Activated CD8-positive, alpha-beta memory T cell treated with anti-CD3 and anti-CD28 coated beads for 36 hours (primary cell): ENCODE results near the gene ZNF789. TPM values are rescaled to one million over a fixed set of nuclear protein-coding genes. Genes with fewer than 3 reads are reported as not detected.
"Not testable (repeated sequence)": the region's sequence is repeated elsewhere in the genome, so short reads cannot be mapped to it uniquely, and the experiment has no call there.

Source experiments
- CTCF ChIA-PET: fragments of 350-600 bp; sonication (Branson Sonifier 250); formaldehyde crosslinking; loops from one replicate; lab custom pipeline; 2021; ENCODE audit warnings: antibody characterized with exemption; lab: Charles Lee
- POLR2A ChIA-PET: fragments of 350-600 bp; sonication (Branson Sonifier 250); formaldehyde crosslinking; loops from one replicate; lab custom pipeline; 2021; ENCODE audit warnings: antibody characterized with exemption; lab: Charles Lee
- total RNA-seq, 2 experiments: library from RNA; stranded (reverse); gene quantifications; one replicate each; pipeline ENCODE4 v1.2.3, GENCODE V29; 2021

ZNF789 gene
- 10 to 100 TPM; 13.1 to 14.4 TPM for total RNA-seq

GRCh38 chr7:99472561-99473314 lies at the start of gene ZNF789:
Gene ZNF789, plus strand, starts transcription at chr7:99472890. Its CDS starts 3,567 bp downstream, at chr7:99476457.
- CTCF ChIA-PET: interaction anchor here (0.8 kb wide), 1 partner anchor 22 kb away, joined by 3 read pairs; no protein-coding TSS in a partner anchor
- POLR2A ChIA-PET: interaction anchor here (0.7 to 1.3 kb wide), 4 partner anchors 13 to 86 kb away, joined by 3 to 5 read pairs (median 3); partner anchors contain the start of genes CPSF4, PTCD1, ZNF394 and ZNF655

GRCh38 chr7:99424932-99425730 lies 47.6 kb upstream of the ZNF789 start:
- POLR2A ChIA-PET: no interaction called here
- CTCF ChIA-PET: interaction anchor here (0.8 kb wide), 1 partner anchor 13 kb away, joined by 3 read pairs; no protein-coding TSS in a partner anchor

- ChIA-PET POLR2A (interaction anchor here (0.9 kb wide), 1 partner anchor 8 kb away, joined by 3 read pairs; no protein-coding TSS in a partner anchor), CTCF (no interaction called here)
These were observed 43.6 kb upstream of the ZNF789 start for GRCh38 chr7:99428972-99429566.

- POLR2A ChIA-PET: interaction anchor here (0.9 kb wide), 1 partner anchor 8 kb away, joined by 3 read pairs; no protein-coding TSS in a partner anchor
- CTCF ChIA-PET: no interaction called here
These were observed 42.9 kb upstream of the ZNF789 start for GRCh38 chr7:99429756-99430155.

DNA sequence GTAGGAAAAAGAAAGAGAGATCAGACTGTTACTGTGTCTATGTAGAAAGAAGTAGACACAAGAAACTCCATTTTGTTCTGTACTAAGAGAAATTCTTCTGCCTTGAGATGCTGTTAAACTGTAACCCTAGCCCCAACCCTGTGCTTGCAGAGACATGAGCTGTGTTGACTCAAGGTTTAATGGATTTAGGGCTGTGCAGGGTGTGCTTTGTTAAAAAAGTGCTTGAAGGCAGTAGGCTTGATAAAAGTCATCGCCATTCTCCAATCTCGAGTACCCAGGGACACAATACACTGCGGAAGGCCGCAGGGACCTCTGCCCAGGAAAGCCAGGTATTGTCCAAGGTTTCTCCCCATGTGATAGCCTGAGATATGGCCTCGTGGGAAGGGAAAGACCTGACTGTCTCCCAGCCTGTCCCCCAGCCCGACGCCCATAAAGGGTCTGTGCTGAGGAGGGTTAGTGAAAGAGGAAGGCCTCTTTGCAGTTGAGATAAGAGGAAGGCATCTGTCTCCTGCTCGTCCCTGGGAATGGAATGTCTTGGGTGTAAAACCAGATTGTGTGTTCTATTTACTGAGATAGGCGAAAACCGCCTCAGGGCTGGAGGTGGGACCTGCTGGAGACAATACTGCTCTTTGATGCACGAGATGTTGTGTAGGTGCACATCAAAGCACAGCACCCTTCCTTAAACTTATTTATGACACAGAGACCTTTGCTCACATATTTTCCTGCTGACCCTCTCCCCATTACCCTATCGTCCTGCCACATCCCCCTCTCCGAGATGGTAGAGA lies 40.7 kb upstream of the ZNF789 start:
- POLR2A ChIA-PET, CTCF ChIA-PET: not testable (repeated sequence)

DNA sequence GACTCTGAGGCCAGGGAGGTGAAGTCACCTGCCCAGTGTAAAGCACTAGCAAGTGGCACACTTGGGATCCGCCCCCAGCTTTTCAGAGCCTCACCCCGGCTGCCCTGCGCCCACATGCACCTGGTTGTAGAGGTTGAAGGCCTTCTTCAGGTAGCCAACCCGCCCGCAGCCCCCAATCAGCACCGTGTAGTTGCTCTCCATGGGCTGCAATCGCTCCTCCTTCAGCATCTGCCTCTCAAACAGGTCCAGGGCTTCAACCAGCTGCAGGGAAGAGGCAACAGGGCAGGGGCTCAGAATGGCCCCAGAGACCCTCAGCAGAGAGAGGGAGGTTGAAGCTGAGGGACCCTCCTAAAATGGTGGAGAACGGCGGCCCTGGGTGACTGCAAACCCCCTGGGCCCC lies 39.5 kb upstream of the ZNF789 start:
- POLR2A ChIA-PET: no interaction called here
- CTCF ChIA-PET: interaction anchor here (0.7 to 0.8 kb wide), 2 partner anchors 9 to 488 kb away, joined by 3 read pairs; no protein-coding TSS in a partner anchor

- ChIA-PET POLR2A (interaction anchor here (0.6 to 1.3 kb wide), 5 partner anchors 29 to 57 kb away, joined by 3 to 8 read pairs (median 5); partner anchors contain the start of genes BUD31 and PDAP1), CTCF (interaction anchor here (0.6 to 1.0 kb wide), 3 partner anchors 29 to 121 kb away, joined by 3 read pairs; partner anchors contain the start of genes BUD31 and PDAP1)
These were observed 34.6 kb upstream of the ZNF789 start for GRCh38 chr7:99437946-99438572.

GRCh38 chr7:99438573-99439480 lies 33.9 kb upstream of the ZNF789 start, which contains the start of the genes CPSF4 and PTCD1:
Gene CPSF4, plus strand, starts transcription at chr7:99438943. Its CDS starts 140 bp downstream, at chr7:99439083.
Gene PTCD1, minus strand, starts transcription at chr7:99438798. Its CDS starts 3,556 bp downstream, at chr7:99435242.
- CTCF ChIA-PET: interaction anchor here (1.0 kb wide), 1 partner anchor 30 kb away, joined by 3 read pairs; the partner anchor contains the start of genes BUD31 and PDAP1
- POLR2A ChIA-PET: interaction anchor here (0.6 to 1.3 kb wide), 5 partner anchors 30 to 58 kb away, joined by 3 to 8 read pairs (median 5); partner anchors contain the start of genes BUD31 and PDAP1

DNA sequence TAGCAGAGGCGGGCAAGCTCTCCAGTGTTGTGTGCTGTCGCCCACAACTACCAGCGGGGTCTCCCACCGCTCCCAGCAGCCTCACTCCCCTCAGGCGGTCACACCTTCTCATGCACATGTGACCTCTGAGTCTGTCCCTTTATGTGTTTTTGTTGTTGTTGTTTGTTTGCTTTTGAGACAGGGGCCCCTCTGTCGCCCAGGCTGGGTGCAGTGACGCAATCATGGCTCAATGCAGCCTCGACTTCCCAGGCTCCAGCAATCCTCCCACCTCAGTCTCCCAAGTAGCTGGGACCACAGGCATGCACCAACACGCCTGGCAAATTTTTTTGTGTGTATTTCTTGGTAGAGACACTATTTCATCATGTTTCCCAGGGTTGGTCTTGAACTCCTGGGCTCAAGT lies 32.5 kb upstream of the ZNF789 start:
- ChIA-PET CTCF (no interaction called here), POLR2A (no interaction called here)

DNA sequence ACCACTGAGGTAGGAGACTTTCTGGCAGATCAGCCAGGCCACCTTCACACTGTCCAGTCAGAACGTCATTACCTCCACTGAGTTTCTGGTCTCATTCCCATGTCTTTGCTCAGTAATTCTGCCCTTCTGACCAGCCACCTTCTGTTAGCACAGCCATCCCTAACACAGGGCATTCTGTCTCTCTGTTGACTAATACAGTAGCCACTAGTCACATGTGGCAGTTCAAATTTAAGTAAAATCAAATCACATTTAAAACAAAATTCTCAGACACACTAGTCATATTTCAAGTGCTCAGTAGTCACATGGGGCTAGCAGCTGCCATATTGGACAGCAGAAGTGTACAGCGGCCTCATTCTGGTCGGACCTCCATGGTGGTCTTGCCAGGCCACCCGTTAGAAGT lies 26.6 kb upstream of the ZNF789 start:
- POLR2A ChIA-PET: no interaction called here
- CTCF ChIA-PET: no interaction called here

DNA sequence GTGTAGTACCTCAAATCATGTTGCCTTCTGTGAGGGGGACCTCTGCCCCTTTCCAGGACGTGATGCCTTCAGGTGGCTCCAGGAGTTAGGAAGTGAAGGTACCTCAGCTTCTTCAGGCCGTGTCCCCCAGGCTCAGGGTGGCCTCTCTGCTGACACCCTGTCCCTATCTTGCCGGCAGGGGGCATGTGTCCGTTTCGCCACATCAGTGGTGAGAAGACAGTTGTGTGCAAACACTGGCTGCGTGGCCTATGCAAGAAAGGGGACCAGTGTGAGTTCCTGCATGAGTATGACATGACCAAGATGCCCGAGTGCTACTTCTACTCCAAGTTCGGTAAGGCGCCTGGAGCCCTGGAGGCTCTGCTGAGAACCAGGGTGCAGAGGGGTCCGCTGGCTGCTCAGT lies 24.7 kb upstream of the ZNF789 start:
- CTCF ChIA-PET: no interaction called here
- POLR2A ChIA-PET: no interaction called here

DNA sequence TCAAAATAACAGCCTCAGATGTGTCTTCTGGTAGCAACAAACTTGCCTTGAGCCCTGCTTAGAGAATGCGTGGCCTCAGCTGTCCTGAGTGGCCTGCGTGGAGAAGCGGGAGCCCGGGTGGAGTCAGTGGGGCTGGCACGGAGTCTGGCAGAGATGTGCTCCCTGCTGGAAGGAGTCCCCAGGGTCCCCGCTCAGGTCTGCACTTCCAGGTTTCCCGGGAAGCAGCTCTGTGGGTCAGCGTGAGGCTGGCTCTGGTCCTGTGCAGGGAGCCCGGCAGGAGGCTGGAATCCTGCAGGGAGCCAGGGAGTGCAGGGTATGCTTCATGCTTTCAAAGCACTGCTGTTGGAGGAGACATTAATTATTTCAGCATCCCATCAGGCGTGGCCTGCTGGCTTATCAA lies 23.8 kb upstream of the ZNF789 start:
- POLR2A ChIA-PET: no interaction called here
- CTCF ChIA-PET: no interaction called here

DNA sequence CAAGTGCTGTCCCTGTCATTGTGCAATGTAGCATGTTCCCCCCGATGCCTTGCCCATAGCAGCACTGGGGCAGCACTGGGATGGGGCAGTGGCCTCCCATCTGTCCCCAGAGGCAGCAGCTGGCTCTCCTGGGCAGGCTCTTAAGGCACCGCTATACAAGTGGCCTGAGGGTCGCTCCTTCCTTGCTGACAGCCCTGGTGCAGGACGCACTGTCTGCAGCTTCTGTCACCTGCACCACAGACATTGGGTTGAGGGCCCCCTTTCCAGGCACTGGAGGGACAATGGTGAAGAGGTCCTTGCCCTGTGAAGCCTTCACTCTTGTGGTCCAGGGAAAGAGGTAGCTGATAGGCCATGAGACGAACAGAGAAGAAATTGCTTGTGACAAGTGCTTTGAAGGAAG lies 23.4 kb upstream of the ZNF789 start:
- ChIA-PET CTCF (interaction anchor here (0.8 kb wide), 1 partner anchor 128 kb away, joined by 3 read pairs; no protein-coding TSS in a partner anchor), POLR2A (no interaction called here)

- ChIA-PET POLR2A (no interaction called here), CTCF (interaction anchor here (0.8 kb wide), 1 partner anchor 13 kb away, joined by 3 read pairs; no protein-coding TSS in a partner anchor)
These were observed 20.8 kb upstream of the ZNF789 start for GRCh38 chr7:99451936-99452335.

DNA sequence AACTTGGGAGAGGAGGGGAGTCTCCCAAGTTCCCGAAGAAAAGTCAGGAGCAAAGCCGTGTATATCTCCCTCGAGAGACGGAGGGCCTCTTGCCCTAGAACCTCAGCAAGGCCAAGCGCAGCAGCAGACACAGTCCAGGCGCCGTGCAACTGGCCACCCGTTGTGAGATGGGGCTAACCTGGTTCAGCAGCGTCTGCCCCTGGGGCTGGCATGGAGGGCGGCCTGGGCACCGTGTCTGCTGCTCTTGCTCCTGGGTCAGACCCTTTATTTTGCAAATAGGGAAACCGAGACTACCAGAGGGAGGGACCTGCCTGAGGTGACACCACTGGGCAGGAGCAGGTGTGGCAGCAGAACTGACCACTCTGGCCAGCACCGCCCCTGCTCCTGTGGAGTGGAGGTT lies 20.1 kb upstream of the ZNF789 start:
- CTCF ChIA-PET: interaction anchor here (0.8 kb wide), 1 partner anchor 13 kb away, joined by 3 read pairs; no protein-coding TSS in a partner anchor
- POLR2A ChIA-PET: no interaction called here

DNA sequence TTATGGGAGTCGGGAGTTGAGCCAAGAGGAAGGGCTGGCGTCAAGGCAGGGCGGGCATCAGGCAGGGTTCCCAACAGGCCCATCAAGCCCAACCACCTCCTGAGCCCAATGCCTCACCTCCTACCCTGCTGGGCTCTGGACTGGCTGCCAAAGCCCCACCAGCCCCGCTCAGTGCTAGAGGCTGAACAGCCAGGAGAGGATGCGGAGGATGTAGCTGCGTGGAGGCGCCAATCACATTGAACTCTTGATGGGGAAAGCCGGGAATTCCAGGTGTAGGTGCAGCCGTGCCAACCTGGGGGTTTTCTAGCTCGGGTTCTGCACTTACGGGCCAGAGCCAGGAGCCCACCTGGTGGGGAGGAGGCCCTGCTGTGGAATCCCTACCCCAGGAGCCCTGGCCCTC lies 19.6 kb upstream of the ZNF789 start:
- POLR2A ChIA-PET: no interaction called here
- CTCF ChIA-PET: no interaction called here

GRCh38 chr7:99455874-99456273 lies 16.8 kb upstream of the ZNF789 start:
- CTCF ChIA-PET: interaction anchor here (1.4 kb wide), 1 partner anchor 40 kb away, joined by 3 read pairs; no protein-coding TSS in a partner anchor

More at GRCh38 chr7:99455874-99456273, 16.8 kb upstream of the ZNF789 start:
- POLR2A ChIA-PET: no interaction called here
